ENCODE data around the gene TPP2.

DNA sequence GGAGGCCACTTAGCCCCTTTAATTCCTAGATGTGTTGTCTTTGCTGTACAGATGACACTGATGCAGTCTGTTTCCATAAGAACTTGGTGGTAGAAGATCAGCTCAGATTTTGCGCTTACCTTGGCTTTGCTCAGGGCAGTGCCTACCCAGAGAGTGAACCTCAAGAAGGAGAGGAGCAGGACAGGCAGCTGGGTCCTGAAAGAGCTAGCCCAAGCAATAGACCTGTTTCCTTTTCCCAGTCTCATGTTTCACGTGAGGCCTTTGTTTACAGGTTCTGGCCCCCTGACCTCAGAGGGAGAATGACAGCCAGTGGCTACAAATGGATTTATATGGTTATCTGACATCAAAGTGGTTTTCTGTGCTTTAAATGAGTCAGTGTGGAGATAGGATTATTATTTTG is 58.0 kb downstream of the TPP2 start:
- no peak for TF ChIP-seq TCF12 (IDR thresholded peaks at IDR 0.05; ENCODE audit: low read depth)
- no peak for TF ChIP-seq ZBTB7A (IDR thresholded peaks at IDR 0.05; ENCODE audit: low read depth)

Data from Ishikawa (cell line).